Natural killer cell treated with Interleukin-12 subunit alpha and Interleukin-12 subunit beta and Interleukin-15 and Interleukin-18, amount 100 ng/mL, for 72 hours (primary cell): ENCODE results near the gene NCKAP1. TPM values are rescaled to one million over a fixed set of nuclear protein-coding genes. Genes with fewer than 3 reads are reported as not detected.
A peak's percentile ranks its signal among the peaks of the same experiment; 100 is the strongest.

Experiments used
- ATAC-seq, 2 donors: fragments of 150-1000 bp; cut with Tn5 transposase in 1 of 2; sonication (Bioruptor Pico), chemical (Tn5 transposase) in 1 of 2; 2 replicates each; pipeline ENCODE4 v1.10.0; 2021
- DNase-seq: peaks from one replicate; pipeline ENCODE4 v3.0.0; 2022; ENCODE audit warnings: low spot score
- H3K27ac Mint-ChIP-seq, 2 donors: 1 replicate in 1 of 2; 2 replicates in 1 of 2; pipeline ENCODE4 v1.8.0; 2022; ENCODE audit warnings: mixed read lengths in 2 of 2, mild to moderate bottlenecking in 1 of 2, moderate library complexity in 1 of 2
- H3K27me3 Mint-ChIP-seq, 2 donors: 1 replicate in 1 of 2; 2 replicates in 1 of 2; pipeline ENCODE4 v1.8.0; 2022; ENCODE audit warnings: mixed read lengths in 2 of 2
- H3K36me3 Mint-ChIP-seq: one replicate; pipeline ENCODE4 v1.8.0; 2022; ENCODE audit warnings: mixed read lengths
- H3K4me1 Mint-ChIP-seq, 2 donors: 1 replicate in 1 of 2; 2 replicates in 1 of 2; pipeline ENCODE4 v1.8.0; 2022; ENCODE audit warnings: low read depth in 2 of 2, mixed read lengths in 2 of 2, mild to moderate bottlenecking in 1 of 2
- H3K4me3 Mint-ChIP-seq: one replicate; pipeline ENCODE4 v1.8.0; 2022; ENCODE audit warnings: mixed read lengths
- H3K9me3 Mint-ChIP-seq: 2 replicates; pipeline ENCODE4 v1.8.0; 2022; ENCODE audit warnings: mixed read lengths
- total RNA-seq, 2 donors: library from RNA; stranded (reverse); gene quantifications; one replicate each; pipeline ENCODE4 v1.2.3, GENCODE V29; 2022

The NCKAP1 gene
- total RNA-seq, 2 donors from 2014 or later, result 3.1 to 9.2 TPM

DNA sequence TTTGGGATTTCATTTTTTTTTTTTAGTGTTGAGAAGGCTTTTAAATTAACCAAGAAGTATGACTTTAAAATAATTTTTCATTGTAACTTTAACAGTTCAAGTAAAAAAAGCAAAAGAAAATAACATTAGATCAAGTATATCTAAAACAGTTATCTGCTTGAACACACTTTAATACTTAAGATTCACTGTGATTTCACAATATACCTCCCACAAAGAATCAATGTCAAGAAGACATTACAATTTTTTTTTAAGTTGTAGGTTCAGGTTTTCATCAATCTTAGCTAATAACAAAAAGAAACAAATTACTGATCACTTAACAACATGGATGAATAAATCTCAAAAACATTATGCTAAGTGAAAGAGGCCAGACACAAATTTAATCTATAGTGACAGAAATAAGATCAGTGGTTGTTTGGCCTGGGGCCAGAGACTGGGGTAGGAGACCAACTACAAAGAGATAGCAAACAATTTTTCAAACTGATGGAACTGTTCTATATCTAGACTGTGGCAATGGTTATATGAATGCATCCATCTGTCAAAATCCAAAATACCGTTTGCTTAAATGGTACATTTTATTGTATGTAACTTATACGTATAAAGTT, 97.0 kb downstream of the NCKAP1 start:
- Mint-ChIP-seq H3K9me3 (no peaks in the 10 kb centered on the region), H3K4me1 (no peaks in the 10 kb centered on the region), H3K4me3 (no peak overlapping the region), H3K27me3 (no peaks in the 10 kb centered on the region), H3K36me3 (peaks cover 10% of the 10 kb centered on the region), H3K27ac (no peak overlapping the region)
- no peak for ATAC-seq
- DNase-seq, result no peak

DNA sequence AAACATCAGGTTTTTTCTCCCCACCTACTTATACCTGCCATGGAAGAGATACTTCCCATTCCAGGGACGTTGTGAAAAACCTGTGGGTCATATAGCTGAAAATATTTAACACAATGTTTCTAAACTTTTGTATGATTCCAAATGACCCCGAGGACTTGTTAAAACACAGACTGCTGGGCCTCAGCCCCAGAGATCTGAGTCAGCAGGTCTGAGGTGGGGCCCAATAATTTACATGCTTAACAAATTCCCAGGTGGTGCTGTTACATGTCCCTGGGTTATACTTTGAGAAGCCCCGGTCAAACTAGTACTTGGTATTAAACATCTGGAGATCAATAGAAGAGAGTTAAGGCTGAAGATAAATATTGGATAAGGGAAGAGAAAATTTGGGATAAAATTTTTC, 100.4 kb downstream of the NCKAP1 start:
- no peaks in the 10 kb centered on the region for H3K9me3 Mint-ChIP-seq
- no peak overlapping the region for H3K27ac Mint-ChIP-seq

DNA sequence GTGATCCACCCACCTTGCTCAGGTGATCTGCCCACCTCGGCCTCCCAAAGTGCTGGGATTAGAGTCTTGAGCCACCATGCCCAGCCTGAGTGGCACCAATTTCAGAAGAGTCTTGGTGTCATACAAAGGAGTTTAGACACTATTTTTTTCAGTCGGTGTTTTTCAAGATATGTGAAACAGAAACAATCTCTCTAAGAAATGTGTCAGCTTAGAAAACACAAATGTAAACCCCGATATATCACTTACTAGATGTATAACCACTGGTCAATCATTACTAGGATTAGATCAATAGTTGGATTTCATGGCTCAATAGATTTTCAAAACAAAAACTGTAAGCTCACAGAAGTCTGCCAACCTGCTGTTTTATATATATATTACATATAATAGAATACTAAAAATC, 104.6 kb downstream of the NCKAP1 start:
- Mint-ChIP-seq H3K27me3 (peaks cover 0 to 2% of the 10 kb centered on the region in 2 donors), H3K4me3 (no peak overlapping the region), H3K36me3 (peaks cover 20% of the 10 kb centered on the region), H3K27ac (no peak overlapping the region), H3K9me3 (no peaks in the 10 kb centered on the region), H3K4me1 (no peaks in the 10 kb centered on the region)
- DNase-seq, result no peak
- no peak for ATAC-seq

More for the DNA sequence above, 100.4 kb downstream of the NCKAP1 start:
- Mint-ChIP-seq H3K36me3 (peaks cover 15% of the 10 kb centered on the region), H3K4me3 (no peak overlapping the region), H3K27me3 (peaks cover 0 to 2% of the 10 kb centered on the region in 2 donors), H3K4me1 (no peaks in the 10 kb centered on the region)
- no peak for ATAC-seq
- no peak for DNase-seq

DNA sequence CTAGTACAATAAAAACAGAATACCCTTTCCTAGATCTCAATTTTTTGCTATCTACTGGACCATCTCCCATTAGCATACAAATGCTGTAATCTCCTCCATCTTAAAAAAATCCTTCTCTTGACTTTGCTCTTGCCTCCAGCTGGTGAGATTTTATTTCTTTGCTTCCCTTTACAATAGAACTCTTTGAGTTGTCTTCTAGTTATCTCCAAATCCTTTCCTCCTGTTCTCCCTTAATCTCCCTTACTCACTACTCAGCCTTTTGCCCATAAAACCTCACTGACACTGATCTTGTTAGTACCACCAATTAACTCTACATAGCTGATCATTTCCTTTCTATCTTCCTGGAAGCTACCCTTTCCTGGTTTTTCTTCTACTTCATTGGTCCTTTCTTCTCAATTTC, 108.3 kb downstream of the NCKAP1 start:
- ATAC-seq (no peak), DNase-seq (no peak)
- H3K4me3 Mint-ChIP-seq, result no peak overlapping the region
- peaks cover 0 to 2% of the 10 kb centered on the region in 2 donors for H3K27me3 Mint-ChIP-seq
- H3K36me3 Mint-ChIP-seq, result peaks cover 22% of the 10 kb centered on the region
- H3K27ac Mint-ChIP-seq, result no peak overlapping the region
- no peaks in the 10 kb centered on the region for H3K4me1 Mint-ChIP-seq
- H3K9me3 Mint-ChIP-seq, result no peaks in the 10 kb centered on the region

DNA sequence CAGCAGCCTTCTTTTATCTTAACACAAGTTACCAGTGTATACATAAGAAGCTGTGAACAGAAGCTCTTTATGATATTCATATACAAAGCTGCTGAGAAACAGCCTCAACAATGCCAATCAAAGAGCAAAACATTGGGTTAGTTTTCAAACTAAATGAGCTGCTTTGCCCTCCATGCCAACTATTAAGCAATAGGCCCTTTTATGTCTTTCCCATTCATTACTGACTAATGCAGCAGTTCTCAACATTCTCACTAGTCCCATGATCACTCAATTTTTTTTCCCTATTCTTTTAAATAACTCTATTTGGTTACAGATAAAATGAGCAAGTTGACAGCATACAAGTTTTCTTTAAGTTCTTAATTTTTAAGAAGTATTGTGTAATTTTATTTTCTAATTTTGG, 114.0 kb downstream of the NCKAP1 start:
- Mint-ChIP-seq H3K27me3 (no peaks in the 10 kb centered on the region), H3K36me3 (peaks cover 17% of the 10 kb centered on the region), H3K9me3 (no peaks in the 10 kb centered on the region), H3K4me1 (peaks cover 7 to 10% of the 10 kb centered on the region in 2 donors), H3K27ac (no peak overlapping the region), H3K4me3 (no peak overlapping the region)
- no peak for ATAC-seq
- no peak for DNase-seq

DNA sequence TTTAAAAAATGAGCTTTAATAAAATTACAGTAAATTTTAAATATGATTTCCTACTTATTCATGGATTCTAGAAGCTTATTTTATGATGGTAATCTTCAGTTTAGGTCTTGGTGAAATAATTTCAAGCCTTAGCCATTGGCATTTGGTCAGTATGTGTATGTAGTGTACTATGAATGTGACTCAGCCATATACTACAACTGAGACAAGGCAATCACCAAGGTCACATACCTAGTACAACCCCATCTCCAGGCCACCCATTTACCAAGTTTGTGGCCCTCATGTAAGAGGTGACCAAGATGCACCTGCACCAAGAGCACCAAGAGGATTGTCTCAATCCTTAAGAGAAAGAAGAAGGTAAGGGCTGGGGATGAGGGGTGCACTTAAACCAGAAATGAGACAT, 117.0 kb downstream of the NCKAP1 start:
- H3K4me3 Mint-ChIP-seq, result no peak overlapping the region
- no peak overlapping the region for H3K27ac Mint-ChIP-seq
- peaks cover 7 to 10% of the 10 kb centered on the region in 2 donors for H3K4me1 Mint-ChIP-seq
- H3K9me3 Mint-ChIP-seq, result no peaks in the 10 kb centered on the region
- H3K36me3 Mint-ChIP-seq, result peaks cover 9% of the 10 kb centered on the region
- DNase-seq (no peak), ATAC-seq (no peak)
- H3K27me3 Mint-ChIP-seq, result no peaks in the 10 kb centered on the region

DNA sequence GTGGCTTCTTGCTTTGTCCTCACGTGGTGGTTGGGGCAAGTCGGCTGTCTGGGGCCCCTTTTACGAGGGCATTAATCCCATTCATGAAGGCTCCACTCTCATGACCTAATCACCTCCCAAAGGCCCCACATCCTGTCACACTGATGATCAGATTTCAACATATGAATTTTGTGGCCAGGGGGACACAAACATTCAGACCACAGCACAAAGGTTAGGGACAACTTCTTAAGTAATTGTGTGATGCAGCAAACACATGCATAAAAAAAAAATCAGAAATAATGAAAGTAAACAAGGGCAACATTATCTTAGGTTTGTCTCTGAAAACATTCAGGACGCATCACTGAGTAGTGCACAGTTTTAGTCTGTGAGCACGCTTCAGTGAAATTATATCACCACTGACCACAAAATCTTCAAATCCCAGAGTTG, 117.6 kb downstream of the NCKAP1 start:
- Mint-ChIP-seq H3K27me3 (no peaks in the 10 kb centered on the region), H3K27ac (no peak overlapping the region), H3K4me3 (peak overlapping the region; percentile 28), H3K36me3 (peaks cover 6% of the 10 kb centered on the region), H3K4me1 (peaks cover 7 to 10% of the 10 kb centered on the region in 2 donors), H3K9me3 (no peaks in the 10 kb centered on the region)
- DNase-seq (no peak), ATAC-seq (peak in 1 of 2 donors; percentile 72)

DNA sequence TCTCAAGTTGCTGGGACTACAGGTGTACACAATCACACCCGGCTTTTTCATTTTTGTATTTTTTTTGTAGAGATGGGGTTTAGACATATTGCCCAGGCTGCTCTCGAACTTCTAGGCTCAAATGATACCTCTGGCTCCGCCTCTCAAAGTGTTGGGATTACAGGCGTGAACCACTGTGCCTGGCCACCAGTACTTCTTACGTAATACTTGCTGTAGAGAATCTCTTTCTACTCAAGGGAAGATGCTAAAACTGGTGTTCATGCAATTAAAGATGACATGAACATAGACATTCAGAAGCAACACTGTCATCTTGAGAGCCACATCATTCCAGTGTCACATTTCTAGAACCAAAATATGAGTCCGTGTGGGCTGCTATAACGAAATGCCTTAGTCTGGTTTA, 118.2 kb downstream of the NCKAP1 start:
- Mint-ChIP-seq H3K36me3 (peaks cover 6% of the 10 kb centered on the region), H3K4me3 (no peak overlapping the region), H3K27me3 (no peaks in the 10 kb centered on the region), H3K27ac (no peak overlapping the region), H3K9me3 (no peaks in the 10 kb centered on the region), H3K4me1 (peaks cover 7 to 10% of the 10 kb centered on the region in 2 donors)
- no peak for DNase-seq
- peak in 1 of 2 donors; percentile 46 for ATAC-seq

DNA sequence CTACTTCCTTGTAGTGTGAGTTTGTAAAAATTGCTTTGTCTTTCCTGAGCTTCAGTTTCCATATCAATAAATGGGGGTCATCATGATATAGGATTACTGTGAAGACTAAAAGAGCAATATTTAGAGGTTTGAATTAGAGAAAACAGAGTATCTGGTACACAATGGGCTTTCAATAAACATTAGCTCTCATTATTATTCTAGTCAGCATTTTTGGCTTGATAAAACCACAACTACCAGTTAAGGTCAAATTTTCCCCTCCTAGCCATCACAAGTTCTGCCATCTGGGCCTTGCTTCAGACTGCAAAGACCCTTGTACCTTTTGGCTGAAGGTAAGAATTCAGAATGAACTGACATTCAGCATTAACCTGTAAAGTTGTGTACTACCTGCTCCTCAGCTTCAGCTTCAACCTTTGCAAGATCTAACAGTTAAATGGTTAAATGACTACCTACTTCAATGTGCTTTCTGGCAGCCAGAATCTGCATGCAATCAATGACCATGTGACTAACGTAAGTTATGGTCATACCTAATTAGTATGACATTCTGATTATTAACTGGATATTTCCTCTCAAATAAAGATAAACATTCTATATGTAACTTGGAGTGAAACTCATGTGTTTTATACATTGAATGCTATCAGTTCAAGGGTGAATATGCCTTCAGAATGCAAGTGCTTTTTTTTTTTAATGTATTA, 119.2 kb downstream of the NCKAP1 start:
- ATAC-seq, result no peak
- H3K4me3 Mint-ChIP-seq, result no peak overlapping the region
- DNase-seq, result no peak
- H3K27ac Mint-ChIP-seq, result no peak overlapping the region
- no peaks in the 10 kb centered on the region for H3K9me3 Mint-ChIP-seq
- H3K36me3 Mint-ChIP-seq, result peaks cover 6% of the 10 kb centered on the region
- no peaks in the 10 kb centered on the region for H3K27me3 Mint-ChIP-seq
- peaks cover 7 to 10% of the 10 kb centered on the region in 2 donors for H3K4me1 Mint-ChIP-seq

DNA sequence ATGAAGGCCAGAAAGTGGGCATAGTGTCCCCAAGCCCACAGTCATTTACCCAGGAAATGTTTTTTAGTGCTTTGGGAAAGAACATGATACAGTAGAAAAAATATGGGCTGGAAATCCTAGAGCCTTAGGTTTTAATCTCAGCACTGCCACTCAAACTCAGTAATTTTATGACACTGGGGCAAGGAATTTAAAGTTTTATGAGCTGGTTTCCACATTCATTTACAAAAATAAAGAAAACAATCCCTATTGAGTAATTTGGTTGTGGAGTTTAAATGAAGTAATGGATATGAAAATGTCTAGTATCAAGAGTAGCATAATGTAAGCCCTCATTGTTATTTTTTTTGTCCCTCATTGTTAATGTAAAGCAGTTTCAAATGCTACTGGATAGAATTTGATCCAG, 120.3 kb downstream of the NCKAP1 start:
- peaks cover 7 to 10% of the 10 kb centered on the region in 2 donors for H3K4me1 Mint-ChIP-seq
- DNase-seq, result no peak

DNA sequence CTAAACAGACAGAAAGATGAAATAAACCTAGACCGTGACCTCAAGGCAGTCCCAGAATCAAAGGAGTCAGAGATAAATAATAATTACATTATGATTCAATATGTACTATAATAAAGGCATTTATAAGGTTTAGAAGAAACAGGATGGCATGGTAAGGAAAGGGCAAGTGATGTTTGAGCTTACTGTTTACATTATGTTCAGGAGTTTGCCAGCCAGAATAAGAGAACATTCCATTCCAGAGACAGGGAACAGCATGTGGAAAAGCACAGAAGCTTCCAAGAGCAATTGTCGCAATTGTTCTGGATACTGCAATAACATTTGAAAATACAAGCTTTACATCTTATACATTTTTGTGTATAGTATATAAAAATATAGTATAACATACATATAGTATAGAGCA, 121.8 kb downstream of the NCKAP1 start:
- DNase-seq (no peak), ATAC-seq (no peak)
- Mint-ChIP-seq H3K9me3 (no peaks in the 10 kb centered on the region), H3K27ac (no peak overlapping the region), H3K4me1 (peaks cover 7 to 10% of the 10 kb centered on the region in 2 donors), H3K36me3 (no peaks in the 10 kb centered on the region), H3K4me3 (no peak overlapping the region), H3K27me3 (no peaks in the 10 kb centered on the region)

More for the DNA sequence above, 120.3 kb downstream of the NCKAP1 start:
- no peak for ATAC-seq
- no peaks in the 10 kb centered on the region for H3K9me3 Mint-ChIP-seq
- H3K27me3 Mint-ChIP-seq, result no peaks in the 10 kb centered on the region
- no peak overlapping the region for H3K4me3 Mint-ChIP-seq
- no peaks in the 10 kb centered on the region for H3K36me3 Mint-ChIP-seq
- H3K27ac Mint-ChIP-seq, result no peak overlapping the region

DNA sequence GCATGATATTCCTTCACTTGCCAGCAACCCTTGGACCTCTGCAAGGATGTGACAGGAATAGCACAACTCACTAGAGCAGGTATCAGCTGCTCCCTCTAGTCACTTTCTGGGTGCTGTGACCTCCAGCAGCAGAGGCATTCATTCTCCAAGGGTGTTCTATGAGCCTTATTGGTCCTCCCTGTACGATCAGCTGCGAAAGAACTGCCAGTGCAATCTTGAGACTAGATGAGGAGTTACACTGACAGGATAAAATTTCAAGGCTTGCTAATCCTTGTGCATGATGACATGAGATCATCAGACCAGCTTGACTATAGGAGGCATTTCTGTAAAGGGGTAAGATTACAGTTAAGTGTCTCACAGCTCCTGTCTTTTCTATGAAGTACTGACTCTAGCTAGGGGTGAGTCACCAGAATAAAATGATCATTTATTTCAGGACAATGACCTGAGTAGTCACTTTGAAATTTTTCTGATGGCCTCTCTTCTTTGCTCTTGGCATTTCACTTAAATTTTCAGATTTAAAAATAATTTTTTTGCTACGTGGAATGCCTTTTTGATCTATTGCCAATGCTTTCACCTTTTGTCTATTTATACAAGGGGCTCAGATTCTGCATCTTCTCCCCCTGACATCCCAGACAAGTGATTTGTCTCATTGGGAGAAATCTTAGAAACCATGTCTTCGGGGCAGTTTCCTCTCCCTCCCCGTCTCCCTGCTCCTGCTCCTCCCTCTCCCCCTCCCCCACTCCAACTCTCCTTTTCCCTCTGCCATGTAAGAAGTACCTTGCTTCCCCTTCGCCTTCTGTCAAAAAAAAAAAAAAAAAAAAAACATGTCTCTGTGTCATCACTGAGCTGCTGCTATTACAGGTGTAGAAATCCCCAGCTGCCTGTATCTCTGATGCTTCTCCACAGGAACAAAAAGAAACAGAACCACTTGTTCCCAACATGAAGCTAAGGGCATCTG, 122.6 kb downstream of the NCKAP1 start:
- no peak for DNase-seq
- Mint-ChIP-seq H3K36me3 (no peaks in the 10 kb centered on the region), H3K27me3 (no peaks in the 10 kb centered on the region), H3K4me1 (peaks cover 3 to 7% of the 10 kb centered on the region in 2 donors), H3K27ac (no peak overlapping the region), H3K9me3 (no peaks in the 10 kb centered on the region), H3K4me3 (no peak overlapping the region)
- ATAC-seq, result no peak

DNA sequence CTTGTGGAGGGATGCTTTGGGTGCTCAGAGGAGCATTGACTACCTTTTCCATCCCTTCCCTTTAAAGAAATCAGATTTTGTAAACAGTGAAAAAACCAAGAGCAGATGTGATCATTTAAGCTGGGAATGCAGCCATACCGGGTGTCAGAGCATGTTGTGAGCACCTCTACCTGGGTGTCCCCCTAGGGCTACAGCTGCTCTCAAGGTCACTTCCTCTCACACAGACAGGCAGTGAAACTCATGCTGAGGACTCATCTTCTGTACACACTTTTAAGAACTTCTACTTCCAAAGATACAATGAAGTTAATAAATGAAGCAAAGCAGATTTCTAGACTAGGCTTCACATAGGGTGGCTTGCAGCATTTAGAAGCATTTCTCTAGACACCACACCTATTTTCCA, 123.4 kb downstream of the NCKAP1 start:
- H3K4me3 Mint-ChIP-seq, result no peak overlapping the region
- H3K9me3 Mint-ChIP-seq, result no peaks in the 10 kb centered on the region
- H3K27me3 Mint-ChIP-seq, result no peaks in the 10 kb centered on the region
- H3K27ac Mint-ChIP-seq, result no peak overlapping the region
- DNase-seq (no peak), ATAC-seq (no peak)
- H3K4me1 Mint-ChIP-seq, result no peaks in the 10 kb centered on the region
- no peaks in the 10 kb centered on the region for H3K36me3 Mint-ChIP-seq

DNA sequence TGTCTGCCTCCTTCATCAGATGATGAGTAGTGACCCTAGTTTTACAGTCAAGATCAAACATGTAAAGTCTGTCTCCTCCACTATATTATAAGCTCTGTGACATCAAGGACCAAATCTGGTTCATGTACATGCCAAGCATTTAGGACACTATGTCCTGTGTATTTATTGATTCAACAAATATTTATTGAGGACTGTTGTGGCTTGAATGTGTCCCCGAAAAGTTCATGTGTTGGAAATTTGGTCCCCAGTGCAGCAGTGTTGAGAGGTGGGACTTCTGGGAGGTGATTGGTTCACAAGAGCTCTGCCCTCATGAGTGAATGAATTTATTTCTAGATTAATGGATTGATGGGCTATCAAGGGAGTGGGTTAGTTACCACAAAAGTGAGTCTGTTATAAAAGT, 125.2 kb downstream of the NCKAP1 start:
- Mint-ChIP-seq H3K27ac (no peak overlapping the region), H3K36me3 (no peaks in the 10 kb centered on the region)

More for the DNA sequence above, 125.2 kb downstream of the NCKAP1 start:
- H3K27me3 Mint-ChIP-seq, result no peaks in the 10 kb centered on the region
- ATAC-seq, result no peak
- H3K4me3 Mint-ChIP-seq, result no peak overlapping the region
- H3K9me3 Mint-ChIP-seq, result no peaks in the 10 kb centered on the region
- DNase-seq, result no peak
- no peaks in the 10 kb centered on the region for H3K4me1 Mint-ChIP-seq
